ENCODE data around the gene GRK1.

Gene GRK1

DNA sequence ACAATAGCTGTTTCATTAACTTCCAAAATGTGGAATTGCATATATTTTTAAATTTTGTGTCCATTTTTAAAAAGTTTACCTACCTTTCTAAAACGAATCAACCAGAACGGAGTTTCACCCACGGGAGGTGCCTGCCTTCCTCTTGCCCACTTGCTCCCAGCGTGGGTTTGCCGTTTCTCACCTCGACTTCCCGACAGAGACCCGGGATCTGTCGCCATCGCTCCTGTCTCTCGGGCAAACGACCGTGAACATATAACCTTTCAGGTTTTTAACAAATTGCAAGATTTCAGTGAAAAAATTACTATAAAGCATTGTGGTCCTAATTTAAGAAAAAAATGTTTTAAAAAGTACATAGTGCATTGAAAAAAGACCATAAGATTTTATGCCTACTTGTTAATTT is 96.2 kb downstream of the GRK1 start:
- no peak for DNase-seq

- no peak for DNase-seq
Observed at GRCh38 chr13:113763961-113764792, 97.2 kb downstream of the GRK1 start.

DNA sequence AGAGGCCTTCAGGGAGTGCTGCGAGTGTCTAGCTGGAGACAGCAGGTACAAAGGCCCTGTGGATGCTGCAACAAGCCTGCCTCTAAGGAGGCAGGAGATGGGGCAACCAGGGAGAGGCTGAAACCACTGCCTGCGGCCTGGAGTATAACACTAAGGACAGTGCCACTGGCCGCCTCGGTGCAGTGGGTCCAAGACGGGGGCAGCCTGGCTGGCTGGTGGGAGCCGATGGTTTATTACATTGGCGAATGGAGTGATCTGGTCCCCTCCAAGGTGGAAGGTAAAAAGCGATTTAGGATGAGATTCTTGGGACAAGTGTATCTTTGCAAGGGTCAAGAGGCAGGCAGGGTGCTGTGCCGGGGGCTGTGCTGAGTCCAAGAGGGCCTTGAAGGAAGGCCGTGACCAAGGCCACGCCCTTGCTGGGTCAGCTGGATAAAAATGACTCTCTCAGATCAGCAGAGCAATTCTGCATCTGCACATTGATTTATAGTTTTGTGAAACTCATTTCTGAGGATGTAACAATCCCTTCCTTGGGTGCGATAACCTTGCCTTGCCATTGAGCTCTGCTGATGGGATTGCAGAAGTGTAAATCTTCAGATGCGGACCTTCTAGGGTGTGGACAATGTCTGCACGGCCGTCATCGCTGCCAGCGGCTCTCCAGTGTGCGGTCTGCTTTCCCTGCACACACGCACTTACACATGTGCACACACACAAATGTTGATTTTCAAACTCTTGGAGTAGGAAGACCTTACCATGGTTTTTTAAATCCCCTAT is 98.0 kb downstream of the GRK1 start:
- DNase-seq = no peak

DNA sequence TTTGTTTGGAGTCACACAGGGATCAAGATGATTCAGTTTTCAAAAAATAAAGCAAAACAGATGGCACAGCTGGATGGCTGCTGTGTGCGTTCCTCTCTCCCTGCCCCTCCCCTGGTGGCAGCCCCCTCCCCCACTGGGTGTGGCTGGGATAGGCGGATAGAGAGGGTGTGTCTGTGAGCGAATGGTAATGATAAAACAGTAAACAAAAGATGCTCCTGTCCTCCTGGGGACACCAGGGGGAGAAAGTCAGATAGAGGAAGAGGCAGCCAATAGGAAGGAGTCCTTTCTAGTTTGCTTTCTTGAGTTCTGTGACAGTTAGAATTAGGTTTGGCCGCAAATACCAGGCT is 98.5 kb downstream of the GRK1 start:
- DNase-seq = no peak

DNA sequence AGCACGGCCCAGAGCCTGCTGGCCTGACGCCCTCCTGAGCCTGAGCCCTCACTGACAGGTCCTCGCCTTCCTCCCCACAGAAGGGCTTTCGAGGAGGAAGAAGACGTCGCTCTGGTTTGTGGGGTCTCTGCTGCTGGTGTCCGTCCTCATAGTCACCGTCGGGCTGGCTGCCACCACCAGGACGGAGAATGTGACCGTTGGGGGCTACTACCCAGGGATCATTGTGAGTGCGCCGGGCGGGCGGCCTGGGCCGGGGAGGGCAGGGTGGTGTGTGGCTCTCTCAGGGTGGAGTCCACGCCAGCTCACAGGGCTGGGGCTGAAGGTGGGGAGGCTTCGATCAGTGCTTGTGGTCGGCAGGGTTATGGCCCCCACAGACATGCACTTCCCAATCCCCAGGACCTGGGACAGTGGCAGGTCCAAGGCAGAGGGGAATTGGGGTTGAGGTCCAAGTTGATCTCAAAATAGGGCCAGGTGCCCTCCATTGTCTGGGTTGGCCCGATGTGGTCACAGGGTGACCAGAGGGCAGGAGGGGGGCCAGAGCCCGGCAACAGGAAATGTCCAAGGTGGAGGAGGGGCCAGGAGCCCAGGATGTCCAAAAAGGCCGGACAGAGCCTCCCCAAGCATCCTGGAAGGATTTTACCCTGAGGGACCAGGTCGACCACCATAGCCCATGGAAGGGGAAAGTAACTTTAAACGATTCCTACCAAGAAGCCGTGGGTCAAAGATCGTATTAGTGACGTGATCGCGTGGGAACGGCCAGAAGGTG is 99.2 kb downstream of the GRK1 start:
- DNase-seq = no peak

GRCh38 chr13:113767366-113767765 is 100.3 kb downstream of the GRK1 start:
- DNase-seq = no peak

DNA sequence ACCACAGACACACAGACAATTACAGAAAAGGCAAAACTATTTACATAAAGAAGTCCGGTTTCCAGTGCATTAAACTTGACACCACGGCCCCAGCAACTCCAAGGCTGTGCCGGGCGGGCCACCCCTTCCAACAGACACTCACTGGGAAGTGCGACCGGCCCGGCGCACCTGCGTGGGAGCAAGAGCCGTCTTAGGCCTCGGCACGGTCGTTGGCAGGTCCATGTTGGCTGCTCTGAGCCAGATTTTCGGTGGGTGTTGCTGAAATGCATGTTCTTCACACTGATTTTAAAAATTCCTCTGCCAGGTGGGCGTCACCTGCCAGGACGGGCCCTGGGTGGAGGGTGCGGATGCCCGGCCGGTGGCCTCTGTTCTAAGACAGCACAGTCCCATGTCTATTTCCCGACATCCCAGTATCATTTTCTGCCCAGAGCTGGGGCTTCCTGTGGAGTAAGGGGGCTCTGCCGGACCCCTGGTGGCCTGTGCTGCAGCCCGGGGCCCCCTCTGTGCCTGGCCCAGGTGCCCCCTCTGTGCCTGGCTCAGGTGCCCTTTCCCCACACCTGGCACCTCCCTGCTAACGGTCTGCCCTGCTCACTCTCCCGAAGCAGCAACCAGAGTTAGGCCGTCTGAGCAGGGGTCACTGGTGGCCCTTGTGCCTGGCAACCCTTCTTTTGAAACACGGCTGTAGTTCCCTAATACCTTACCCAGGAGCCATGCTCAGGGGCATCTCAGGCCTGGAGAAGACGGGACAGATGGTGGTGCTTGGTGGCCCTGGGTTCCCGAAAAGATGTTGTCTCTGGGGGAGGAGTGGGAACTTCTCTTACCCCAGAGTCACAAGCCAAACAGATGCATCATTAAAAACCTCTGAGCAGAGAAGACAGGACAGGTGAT is 101.2 kb downstream of the GRK1 start:
- DNase-seq = no peak

DNA sequence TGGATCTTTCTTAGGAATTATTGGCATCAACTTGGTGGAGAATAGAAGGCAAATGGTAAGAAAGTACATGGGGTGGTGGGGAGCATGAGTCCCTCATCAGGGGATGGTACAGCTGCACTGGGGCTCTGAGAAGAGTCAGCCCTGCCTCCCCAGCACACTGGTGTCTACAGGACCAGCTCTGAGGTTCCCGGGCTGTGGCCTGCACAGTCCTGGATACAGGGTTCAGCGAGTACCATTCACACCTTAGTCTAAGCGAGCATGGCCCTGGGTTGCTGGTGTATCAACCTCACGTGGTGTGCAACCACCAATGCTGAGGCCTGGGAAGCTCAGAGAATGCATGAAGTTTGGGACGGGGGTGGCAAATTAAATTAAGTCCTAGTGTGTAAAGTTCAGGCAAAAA is 102.1 kb downstream of the GRK1 start:
- DNase-seq = no peak

GRCh38 chr13:113769881-113770280 is 102.9 kb downstream of the GRK1 start:
- no peak for DNase-seq

DNA sequence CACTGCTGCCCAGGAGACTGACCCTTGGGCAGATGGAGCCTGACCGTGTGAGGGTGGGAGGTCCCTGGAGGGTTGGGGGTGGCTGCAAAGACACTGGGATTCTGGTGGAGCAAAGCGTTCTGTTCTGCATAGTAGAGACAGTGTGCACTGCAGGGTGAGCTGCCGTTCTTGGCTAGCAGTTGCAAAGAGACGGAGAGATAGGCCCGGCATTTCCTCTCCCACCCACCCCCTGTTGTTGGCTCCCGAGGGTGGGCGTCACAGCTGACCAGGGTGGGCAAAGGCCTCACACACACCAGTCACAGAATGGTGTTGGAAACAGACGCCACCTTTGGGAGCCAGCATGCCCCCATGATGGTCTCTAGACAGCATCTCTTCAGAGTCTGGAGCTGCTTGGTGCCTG is 103.4 kb downstream of the GRK1 start:
- no peak for DNase-seq

DNA sequence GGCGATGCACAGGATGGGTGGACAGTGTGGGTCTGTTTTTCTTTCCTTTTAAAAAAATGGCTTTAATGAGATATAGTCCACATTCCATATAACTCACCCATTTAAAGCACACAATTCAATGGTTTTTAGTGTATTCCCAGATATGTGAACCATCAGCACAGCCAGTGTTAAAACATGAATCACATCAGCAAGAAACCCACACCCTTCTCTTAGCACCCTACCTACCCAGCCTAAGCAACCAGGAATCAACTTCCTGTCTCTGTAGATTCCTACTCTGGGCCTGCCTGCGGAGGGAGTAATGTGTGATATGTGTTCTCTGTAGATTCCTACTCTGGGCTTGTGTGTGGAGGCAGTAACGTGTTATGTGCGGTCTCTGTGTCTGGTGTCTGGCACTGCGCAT is 103.9 kb downstream of the GRK1 start:
- DNase-seq = no peak

DNA sequence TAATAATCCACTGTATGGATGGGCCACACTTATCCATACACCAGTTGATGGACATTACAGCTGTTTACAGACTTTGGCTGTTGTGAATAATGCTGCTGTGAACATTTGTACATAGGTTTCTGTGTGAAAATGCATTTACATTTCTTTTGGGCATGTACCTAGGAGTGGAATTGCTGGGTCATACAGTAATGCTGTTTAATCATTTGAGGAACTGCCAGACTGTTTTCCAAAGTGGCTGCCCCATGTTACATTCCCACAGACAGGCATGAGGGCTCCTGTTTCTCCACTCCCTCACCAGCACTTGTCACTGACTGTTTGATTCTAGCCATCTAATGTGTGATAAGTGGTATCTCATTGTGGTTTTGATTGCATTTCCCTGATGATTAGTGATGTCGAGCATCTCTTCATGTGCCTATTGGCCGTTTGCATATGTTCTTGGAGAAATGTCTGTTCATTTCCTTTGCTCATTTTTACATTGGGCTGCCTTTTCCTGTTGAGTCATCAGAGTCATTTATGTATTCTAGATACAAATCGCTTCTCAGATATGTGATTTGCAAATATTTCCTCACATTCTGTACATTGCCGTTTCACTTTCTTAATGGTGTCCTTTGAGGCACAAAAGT is 104.8 kb downstream of the GRK1 start:
- DNase-seq = no peak

GRCh38 chr13:113774177-113775107 is 107.4 kb downstream of the GRK1 start:
- DNase-seq = no peak

GRCh38 chr13:113775451-113776145 is 108.6 kb downstream of the GRK1 start:
- no peak for DNase-seq

- no peak for DNase-seq
Observed at GRCh38 chr13:113776231-113777125, 109.5 kb downstream of the GRK1 start.

DNA sequence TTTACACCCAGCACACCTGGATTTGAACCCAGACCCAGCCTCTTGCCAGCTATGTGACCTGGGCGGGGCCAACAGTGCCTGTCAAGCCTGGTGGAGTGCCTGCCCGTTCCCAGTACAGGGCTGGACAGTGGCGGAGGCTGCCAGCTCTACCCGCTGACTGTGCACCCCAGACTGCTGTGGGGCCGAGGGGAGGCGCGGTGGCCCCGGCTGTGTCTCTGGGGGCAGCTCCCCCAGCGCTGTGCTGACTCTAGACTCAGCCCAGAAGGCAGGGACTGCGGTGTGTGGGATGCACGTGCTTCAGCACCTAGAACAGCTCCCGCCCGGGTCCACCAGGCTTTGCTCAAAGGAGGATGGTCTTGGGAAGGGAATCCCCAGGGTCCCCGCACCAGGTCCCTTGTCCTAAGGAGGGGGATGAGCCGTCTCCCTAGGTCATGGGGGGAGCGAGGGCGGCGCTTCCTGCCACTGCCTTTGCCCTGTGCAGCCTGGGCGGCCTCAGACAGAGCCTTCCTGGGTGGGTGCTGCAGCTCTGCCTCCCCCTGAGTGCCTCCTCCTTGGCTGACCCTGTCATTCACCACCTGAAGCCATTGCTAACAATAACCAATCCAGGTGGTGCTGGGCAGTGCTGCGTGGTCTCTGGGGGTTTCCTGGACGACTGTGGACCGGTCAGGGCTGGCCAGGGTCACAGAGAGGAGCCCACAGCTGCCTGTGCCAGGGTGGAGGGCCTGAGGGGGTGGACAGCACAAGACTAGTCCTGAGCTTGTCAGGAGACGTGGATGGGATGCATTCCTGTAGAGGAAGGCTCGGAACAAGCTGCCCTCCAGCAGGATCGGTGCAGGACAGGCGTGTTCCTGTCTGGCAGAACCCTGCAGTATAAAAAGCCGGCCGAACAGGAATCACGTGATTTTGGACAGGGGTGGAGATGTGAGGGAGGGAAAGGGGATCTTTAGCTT is 110.6 kb downstream of the GRK1 start:
- DNase-seq = no peak

- DNase-seq = no peak
Observed at GRCh38 chr13:113781571-113781970, 114.6 kb downstream of the GRK1 start.

GRCh38 chr13:113782472-113782871 is 115.5 kb downstream of the GRK1 start:
- no peak for DNase-seq
